CD4-positive, alpha-beta memory T cell (primary cell): Measurements from ENCODE around the gene MALRD1. TPM values are rescaled to one million over a fixed set of nuclear protein-coding genes. Genes with fewer than 3 reads are reported as not detected.

ENCODE experiments used
- CTCF ChIA-PET: fragments of 350-600 bp; sonication (Branson Sonifier 250); formaldehyde crosslinking; loops from one replicate; lab custom pipeline; 2021; ENCODE audit warnings: inconsistent platforms; ENCODE audit not compliant: partially characterized antibody; lab: Charles Lee
- POLR2A ChIA-PET: fragments of 350-600 bp; sonication (Branson Sonifier 250); formaldehyde crosslinking; loops from one replicate; lab custom pipeline; 2021; ENCODE audit not compliant: partially characterized antibody; lab: Charles Lee
- DNase-seq, 5 donors: peaks; one replicate each; pipeline versions ENCODE4 v3.0.0 to v3.0.0-alpha.2; 2020 to 2022; ENCODE audit warnings: mixed read lengths in 1 of 5
- H3K27ac ChIP-seq: one replicate; pipeline ENCODE4 v1.7.0; 2013; ENCODE audit warnings: low read depth, low read length
- H3K27me3 ChIP-seq: 2 replicates; pipeline ENCODE4 v1.7.0; 2013; ENCODE audit warnings: mild to moderate bottlenecking, low read length, moderate library complexity; ENCODE audit not compliant: insufficient read depth
- H3K36me3 ChIP-seq: 2 replicates; pipeline ENCODE4 v1.7.0; 2013; ENCODE audit warnings: mild to moderate bottlenecking, low read length, moderate library complexity; ENCODE audit not compliant: insufficient read depth
- H3K4me1 ChIP-seq: 2 replicates; pipeline ENCODE4 v1.7.0; 2013; ENCODE audit warnings: mild to moderate bottlenecking, low read length, moderate library complexity; ENCODE audit not compliant: insufficient read depth
- H3K4me3 ChIP-seq, 2 donors: one replicate each; pipeline ENCODE4 v1.7.0; 2013; ENCODE audit warnings: low read length in 2 of 2, mild to moderate bottlenecking in 1 of 2
- H3K9me3 ChIP-seq, 2 donors: one replicate each; pipeline ENCODE4 v1.7.0; 2013; ENCODE audit warnings: low read length in 2 of 2, control low read depth in 1 of 2; ENCODE audit not compliant: control insufficient read depth in 1 of 2
- H3K27ac Mint-ChIP-seq, 7 donors: one replicate each; pipeline ENCODE4 v1.8.0; 2020 to 2021; ENCODE audit warnings: mixed read lengths in 7 of 7, mild to moderate bottlenecking in 6 of 7, inconsistent platforms in 3 of 7, moderate library complexity in 3 of 7
- H3K27me3 Mint-ChIP-seq, 2 donors: one replicate each; pipeline ENCODE4 v1.8.0; 2020 to 2021; ENCODE audit warnings: mixed read lengths in 2 of 2
- H3K36me3 Mint-ChIP-seq, 2 donors: one replicate each; pipeline ENCODE4 v1.8.0; 2020 to 2021; ENCODE audit warnings: mixed read lengths in 2 of 2, inconsistent platforms in 1 of 2, mild to moderate bottlenecking in 1 of 2
- H3K4me1 Mint-ChIP-seq, 4 donors: one replicate each; pipeline ENCODE4 v1.8.0; 2020 to 2021; ENCODE audit warnings: mixed read lengths in 4 of 4, mild to moderate bottlenecking in 1 of 4
- H3K4me3 Mint-ChIP-seq, 8 donors: one replicate each; pipeline ENCODE4 v1.8.0; 2020 to 2021; ENCODE audit warnings: mixed read lengths in 8 of 8, mild to moderate bottlenecking in 7 of 8, moderate library complexity in 6 of 8, inconsistent platforms in 3 of 8
- H3K9me3 Mint-ChIP-seq, 8 donors: one replicate each; pipeline ENCODE4 v1.8.0; 2020 to 2021; ENCODE audit warnings: mixed read lengths in 8 of 8, mild to moderate bottlenecking in 5 of 8, inconsistent platforms in 3 of 8, moderate library complexity in 1 of 8
- intact Hi-C: fragments of 100-400 bp; cut with micrococcal nuclease; formaldehyde crosslinking; loops from one replicate; pipeline ENCODE4 v1.15.1; 2023
- polyA plus RNA-seq, 2 donors: library from polyadenylated mRNA; unstranded; fragments of 300-500 nt; fragmentation: Illumina TruSeq; gene quantifications; one replicate each; pipeline ENCODE4 v1.2.3, GENCODE V29; 2021
- total RNA-seq, 2 experiments: library from RNA; stranded (reverse); gene quantifications; one replicate each; pipeline ENCODE4 v1.2.3, GENCODE V29; 2021

The MALRD1 gene
- total and polyA plus RNA-seq, 4 experiments from 2014 or later = not detected

- H3K4me3 ChIP-seq = no peak overlapping the region
- Mint-ChIP-seq H3K36me3 (no peaks in the 10 kb centered on the region), H3K4me3 (no peak overlapping the region), H3K27me3 (no peaks in the 10 kb centered on the region), H3K4me1 (peaks cover 0 to 2% (median 0%) of the 10 kb centered on the region in 4 donors), H3K9me3 (peaks cover 0 to 10% (median 3%) of the 10 kb centered on the region in 8 donors), H3K27ac (no peak overlapping the region)
- no peaks in the 10 kb centered on the region for H3K4me1 ChIP-seq
- no peaks in the 10 kb centered on the region for H3K27me3 ChIP-seq
- H3K27ac ChIP-seq = no peak overlapping the region
- DNase-seq = no peak
- ChIA-PET CTCF (no interaction called here), POLR2A (no interaction called here)
- H3K36me3 ChIP-seq = no peaks in the 10 kb centered on the region
- intact Hi-C loops = no loop called here
- H3K9me3 ChIP-seq = no peaks in the 10 kb centered on the region
Observed at GRCh38 chr10:19329475-19329874, 280.9 kb downstream of the MALRD1 start.

GRCh38 chr10:19332304-19332703 lies 283.7 kb downstream of the MALRD1 start:
- no peaks in the 10 kb centered on the region for H3K27me3 ChIP-seq
- intact Hi-C loops = no loop called here
- no peak for DNase-seq
- no peak overlapping the region for H3K4me3 Mint-ChIP-seq
- H3K36me3 Mint-ChIP-seq = no peaks in the 10 kb centered on the region
- H3K4me3 ChIP-seq = no peak overlapping the region
- H3K9me3 ChIP-seq = no peaks in the 10 kb centered on the region
- peaks cover 0 to 12% (median 6%) of the 10 kb centered on the region in 8 donors for H3K9me3 Mint-ChIP-seq
- H3K4me1 ChIP-seq = no peaks in the 10 kb centered on the region
- no peak overlapping the region for H3K27ac ChIP-seq
- H3K4me1 Mint-ChIP-seq = peaks cover 0 to 2% (median 0%) of the 10 kb centered on the region in 4 donors
- no peaks in the 10 kb centered on the region for H3K27me3 Mint-ChIP-seq
- POLR2A ChIA-PET = no interaction called here
- H3K27ac Mint-ChIP-seq = no peak overlapping the region
- H3K36me3 ChIP-seq = no peaks in the 10 kb centered on the region
- CTCF ChIA-PET = no interaction called here

GRCh38 chr10:19333631-19334030 lies 285.0 kb downstream of the MALRD1 start:
- peaks cover 0 to 10% (median 4%) of the 10 kb centered on the region in 8 donors for H3K9me3 Mint-ChIP-seq

GRCh38 chr10:19347621-19348020 lies 299.0 kb downstream of the MALRD1 start:
- Mint-ChIP-seq H3K36me3 (no peaks in the 10 kb centered on the region), H3K4me1 (no peaks in the 10 kb centered on the region), H3K4me3 (no peak overlapping the region), H3K27ac (no peak overlapping the region), H3K9me3 (peaks cover 0 to 12% (median 2%) of the 10 kb centered on the region in 8 donors), H3K27me3 (no peaks in the 10 kb centered on the region)
- Histone ChIP-seq H3K27me3 (no peaks in the 10 kb centered on the region), H3K4me3 (no peak overlapping the region), H3K4me1 (no peaks in the 10 kb centered on the region), H3K27ac (no peak overlapping the region), H3K9me3 (no peaks in the 10 kb centered on the region), H3K36me3 (no peaks in the 10 kb centered on the region)
- no peak for DNase-seq
- POLR2A ChIA-PET = no interaction called here
- intact Hi-C loops = no loop called here
- CTCF ChIA-PET = no interaction called here

More at GRCh38 chr10:19333631-19334030, 285.0 kb downstream of the MALRD1 start:
- no peak overlapping the region for H3K4me3 ChIP-seq
- POLR2A ChIA-PET = no interaction called here
- Mint-ChIP-seq H3K27me3 (no peaks in the 10 kb centered on the region), H3K36me3 (no peaks in the 10 kb centered on the region), H3K4me3 (no peak overlapping the region), H3K27ac (no peak overlapping the region), H3K4me1 (peaks cover 0 to 2% (median 0%) of the 10 kb centered on the region in 4 donors)
- CTCF ChIA-PET = no interaction called here
- no peaks in the 10 kb centered on the region for H3K9me3 ChIP-seq
- intact Hi-C loops = no loop called here
- no peak for DNase-seq
- no peaks in the 10 kb centered on the region for H3K36me3 ChIP-seq
- no peak overlapping the region for H3K27ac ChIP-seq
- H3K4me1 ChIP-seq = no peaks in the 10 kb centered on the region
- H3K27me3 ChIP-seq = no peaks in the 10 kb centered on the region

GRCh38 chr10:19367176-19367575 lies 318.6 kb downstream of the MALRD1 start:
- no peaks in the 10 kb centered on the region for H3K27me3 Mint-ChIP-seq
- H3K9me3 Mint-ChIP-seq = peaks cover 0 to 9% (median 3%) of the 10 kb centered on the region in 8 donors
- Histone ChIP-seq H3K27me3 (no peaks in the 10 kb centered on the region), H3K9me3 (no peaks in the 10 kb centered on the region), H3K4me1 (no peaks in the 10 kb centered on the region), H3K27ac (no peak overlapping the region), H3K4me3 (no peak overlapping the region), H3K36me3 (no peaks in the 10 kb centered on the region)
- H3K36me3 Mint-ChIP-seq = no peaks in the 10 kb centered on the region
- intact Hi-C loops = no loop called here
- DNase-seq = no peak
- H3K4me3 Mint-ChIP-seq = no peak overlapping the region
- no peaks in the 10 kb centered on the region for H3K4me1 Mint-ChIP-seq
- POLR2A ChIA-PET = no interaction called here
- CTCF ChIA-PET = no interaction called here
- no peak overlapping the region for H3K27ac Mint-ChIP-seq

GRCh38 chr10:19373988-19374387 lies 325.4 kb downstream of the MALRD1 start:
- Mint-ChIP-seq H3K4me3 (no peak overlapping the region), H3K27me3 (no peaks in the 10 kb centered on the region), H3K36me3 (no peaks in the 10 kb centered on the region), H3K4me1 (no peaks in the 10 kb centered on the region), H3K27ac (no peak overlapping the region), H3K9me3 (peaks cover 3 to 7% (median 4%) of the 10 kb centered on the region in 8 donors)
- intact Hi-C loops = no loop called here
- H3K27me3 ChIP-seq = no peaks in the 10 kb centered on the region
- no peaks in the 10 kb centered on the region for H3K4me1 ChIP-seq
- ChIA-PET POLR2A (no interaction called here), CTCF (no interaction called here)
- H3K4me3 ChIP-seq = no peak overlapping the region
- no peaks in the 10 kb centered on the region for H3K36me3 ChIP-seq
- no peak overlapping the region for H3K27ac ChIP-seq
- H3K9me3 ChIP-seq = no peaks in the 10 kb centered on the region
- no peak for DNase-seq

GRCh38 chr10:19385846-19386450 lies 337.3 kb downstream of the MALRD1 start:
- peaks cover 3 to 19% (median 10%) of the 10 kb centered on the region in 8 donors for H3K9me3 Mint-ChIP-seq
- Histone ChIP-seq H3K4me1 (no peaks in the 10 kb centered on the region), H3K9me3 (no peaks in the 10 kb centered on the region), H3K36me3 (no peaks in the 10 kb centered on the region), H3K4me3 (no peak overlapping the region), H3K27me3 (no peaks in the 10 kb centered on the region), H3K27ac (no peak overlapping the region)
- ChIA-PET POLR2A (interaction anchor here (0.6 kb wide), 1 partner anchor 16 kb away, joined by 3 read pairs; no protein-coding TSS in a partner anchor), CTCF (no interaction called here)
- no peak for DNase-seq
- no peaks in the 10 kb centered on the region for H3K36me3 Mint-ChIP-seq
- no peak overlapping the region for H3K4me3 Mint-ChIP-seq
- no peaks in the 10 kb centered on the region for H3K4me1 Mint-ChIP-seq
- no peaks in the 10 kb centered on the region for H3K27me3 Mint-ChIP-seq
- intact Hi-C loops = no loop called here
- H3K27ac Mint-ChIP-seq = no peak overlapping the region
